ENCODE data around the gene NVL. TPM values are rescaled to one million over a fixed set of nuclear protein-coding genes. Genes with fewer than 3 reads are reported as not detected.

Gene NVL
- total and polyA plus RNA-seq, 2 donors (not counting 3 experiments of a cell fraction or from before 2014, with no cell fraction given): 16.7 to 30.3 TPM

GRCh38 chr1:224252479-224252878, 77.5 kb downstream of the NVL start:
- dilution Hi-C loops (cut with MboI; ENCODE audit: extremely low pct_ligation_motif_present, low sequenced_read_pairs): no loop called here
- Histone ChIP-seq H3K36me3 (ENCODE audit: control insufficient read depth in 2 of 2, extremely low read depth in 1 of 2, insufficient read depth in 2 of 2, low read length in 2 of 2) (peaks cover 2 to 4% of the 10 kb centered on the region in 2 experiments), H3K27ac (ENCODE audit: insufficient read depth, low read depth, low read length) (no peak overlapping the region), H3K4me1 (ENCODE audit: control insufficient read depth, extremely low read depth, insufficient read depth, low read length) (peaks cover 5% of the 10 kb centered on the region), H3K4me2 (ENCODE audit: insufficient read depth, low read length) (no peak overlapping the region), H3K79me2 (ENCODE audit: control insufficient read depth, insufficient read depth, low read length) (no peaks in the 10 kb centered on the region), H3K9ac (replicated peaks; ENCODE audit: extremely low read depth, insufficient read depth, low read length) (no peak overlapping the region), H2AFZ (ENCODE audit: low read depth, low read length) (no peak overlapping the region), H3K9me3 (replicated peaks; ENCODE audit: control insufficient read depth, insufficient read depth, low read length) (no peaks in the 10 kb centered on the region), H4K20me1 (replicated peaks; ENCODE audit: control insufficient read depth, extremely low read depth, insufficient read depth, low read length) (no peaks in the 10 kb centered on the region), H3K27me3 (ENCODE audit: control insufficient read depth in 2 of 2, insufficient read depth in 2 of 2, low read length in 2 of 2) (no peaks in the 10 kb centered on the region), H3K9me1 (replicated peaks; ENCODE audit: control insufficient read depth, extremely low read depth, insufficient read depth, low read length) (no peaks in the 10 kb centered on the region), H3K4me3 (replicated peaks in 1 of 3; ENCODE audit: insufficient read depth in 1 of 3, low read depth in 1 of 3, low read length in 3 of 3) (no peak overlapping the region)
- ChIA-PET POLR2A (no interaction called here), CTCF (no interaction called here)
- DNase-seq (ENCODE audit: low read depth, low spot score) (no peak), FAIRE-seq (no peak)
- intact Hi-C loops (cut with micrococcal nuclease): no loop called here
- TF ChIP-seq CTCF (IDR thresholded peaks at IDR 0.05; ENCODE audit: extremely low read depth in 1 of 2, insufficient read depth in 1 of 2, low read depth in 1 of 2, low read length in 2 of 2): no peak
- TF ChIP-seq POLR2A (IDR thresholded peaks at IDR 0.05; ENCODE audit: low read depth, low read length): no peak
- no peak for TF ChIP-seq POLR2AphosphoS5 (IDR thresholded peaks at IDR 0.05; ENCODE audit: insufficient read depth, low read depth, low read length)
- TF ChIP-seq MYC (IDR thresholded peaks at IDR 0.05; ENCODE audit: low read depth, low read length): no peak
- TF ChIP-seq EZH2 (IDR thresholded peaks at IDR 0.05; ENCODE audit: borderline replicate concordance, low read depth, low read length, severe bottlenecking): no peak
- TF ChIP-seq MAX (IDR thresholded peaks at IDR 0.05; ENCODE audit: insufficient read depth, insufficient read length): no peak
- TF ChIP-seq JUN (IDR thresholded peaks at IDR 0.05; ENCODE audit: borderline replicate concordance, insufficient read depth, insufficient read length, low read depth): no peak
- BruUV-seq (replicated peaks): no TSS peak

Measured in endothelial cell of umbilical vein (primary cell).